ENCODE data around the gene RSPRY1. TPM values are rescaled to one million over a fixed set of nuclear protein-coding genes. Genes with fewer than 3 reads are reported as not detected.
"Not testable (repeated sequence)": the region's sequence is repeated elsewhere in the genome, so short reads cannot be mapped to it uniquely, and the experiment has no call there.

Gene RSPRY1
- polyA plus RNA-seq, 2 donors, result 7.5 to 9.8 TPM

DNA sequence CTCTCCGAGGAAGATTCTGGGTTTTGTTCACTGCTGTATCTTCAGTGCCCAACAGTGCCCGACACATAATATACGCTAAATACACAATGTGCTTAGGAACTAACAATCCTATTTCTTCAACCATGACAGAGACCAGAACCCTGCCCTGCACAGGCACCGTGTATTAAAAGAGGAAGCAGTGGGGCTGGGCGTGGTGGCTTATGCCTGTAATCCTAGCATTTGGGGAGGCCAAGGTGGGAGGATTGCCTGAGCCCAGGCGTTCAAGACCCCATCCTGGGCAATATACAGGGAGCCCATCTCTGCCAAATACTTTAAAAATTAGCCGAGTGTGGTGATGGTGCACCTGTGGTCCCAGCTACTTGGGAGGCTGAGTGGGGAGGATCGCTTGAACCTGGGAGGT is 78.3 kb downstream of the RSPRY1 start:
- no peaks in the 10 kb centered on the region for H3K36me3 ChIP-seq (ENCODE audit: control insufficient read depth in 2 of 2, insufficient read depth in 2 of 2, low read length in 1 of 2)
- peak overlapping the region; percentile 93 to 94 for H3K27ac ChIP-seq (ENCODE audit: low read depth in 2 of 2, low read length in 1 of 2)
- H3K4me1 ChIP-seq (ENCODE audit: control insufficient read depth in 2 of 2, insufficient read depth in 2 of 2, low read length in 1 of 2), result peaks cover 6 to 34% of the 10 kb centered on the region in 2 donors
- WGBS, 2 donors, result 62 to 69% methylated on average over 8 of the region's 8 CpGs
- no peaks in the 10 kb centered on the region for H3K9me3 ChIP-seq (ENCODE audit: control insufficient read depth in 2 of 2, insufficient read depth in 1 of 2, low read depth in 1 of 2, low read length in 1 of 2)
- H3K27me3 ChIP-seq (ENCODE audit: control insufficient read depth in 1 of 2, insufficient read depth in 2 of 2, low read length in 2 of 2), result no peaks in the 10 kb centered on the region
- no peak overlapping the region for H3K4me3 ChIP-seq (ENCODE audit: low read depth in 1 of 2, low read length in 2 of 2)

DNA sequence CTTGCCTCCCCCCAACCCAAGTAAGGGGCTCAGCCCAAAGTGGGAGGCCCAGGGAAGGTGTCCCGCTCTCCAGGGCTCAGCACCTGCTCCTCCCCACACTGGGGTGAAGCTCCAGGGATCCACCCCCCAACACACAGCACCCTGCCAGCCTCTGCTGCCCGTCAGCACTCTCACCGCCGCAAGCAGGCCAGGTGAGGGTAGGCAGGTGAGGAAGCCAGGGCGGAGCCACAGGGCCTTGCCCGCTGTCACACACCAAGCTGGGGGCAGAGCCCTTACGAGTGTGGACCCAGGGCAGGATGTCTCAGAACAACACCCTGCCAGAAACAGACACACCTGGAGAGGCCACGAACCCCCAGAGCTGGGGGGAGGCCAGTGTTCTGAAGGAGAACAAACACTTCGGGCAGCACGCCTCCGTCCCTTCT is 78.8 kb downstream of the RSPRY1 start:
- H3K9me3 ChIP-seq (ENCODE audit: control insufficient read depth in 2 of 2, insufficient read depth in 1 of 2, low read depth in 1 of 2, low read length in 1 of 2), result no peaks in the 10 kb centered on the region
- no peaks in the 10 kb centered on the region for H3K27me3 ChIP-seq (ENCODE audit: control insufficient read depth in 1 of 2, insufficient read depth in 2 of 2, low read length in 2 of 2)
- no peaks in the 10 kb centered on the region for H3K36me3 ChIP-seq (ENCODE audit: control insufficient read depth in 2 of 2, insufficient read depth in 2 of 2, low read length in 1 of 2)
- peaks cover 6 to 33% of the 10 kb centered on the region in 2 donors for H3K4me1 ChIP-seq (ENCODE audit: control insufficient read depth in 2 of 2, insufficient read depth in 2 of 2, low read length in 1 of 2)
- 46 to 59% methylated on average over 11 of the region's 11 CpGs for WGBS, 2 donors
- no peak overlapping the region for H3K4me3 ChIP-seq (ENCODE audit: low read depth in 1 of 2, low read length in 2 of 2)
- H3K27ac ChIP-seq (ENCODE audit: low read depth in 2 of 2, low read length in 1 of 2), result peak overlapping the region; percentile 93 to 94

DNA sequence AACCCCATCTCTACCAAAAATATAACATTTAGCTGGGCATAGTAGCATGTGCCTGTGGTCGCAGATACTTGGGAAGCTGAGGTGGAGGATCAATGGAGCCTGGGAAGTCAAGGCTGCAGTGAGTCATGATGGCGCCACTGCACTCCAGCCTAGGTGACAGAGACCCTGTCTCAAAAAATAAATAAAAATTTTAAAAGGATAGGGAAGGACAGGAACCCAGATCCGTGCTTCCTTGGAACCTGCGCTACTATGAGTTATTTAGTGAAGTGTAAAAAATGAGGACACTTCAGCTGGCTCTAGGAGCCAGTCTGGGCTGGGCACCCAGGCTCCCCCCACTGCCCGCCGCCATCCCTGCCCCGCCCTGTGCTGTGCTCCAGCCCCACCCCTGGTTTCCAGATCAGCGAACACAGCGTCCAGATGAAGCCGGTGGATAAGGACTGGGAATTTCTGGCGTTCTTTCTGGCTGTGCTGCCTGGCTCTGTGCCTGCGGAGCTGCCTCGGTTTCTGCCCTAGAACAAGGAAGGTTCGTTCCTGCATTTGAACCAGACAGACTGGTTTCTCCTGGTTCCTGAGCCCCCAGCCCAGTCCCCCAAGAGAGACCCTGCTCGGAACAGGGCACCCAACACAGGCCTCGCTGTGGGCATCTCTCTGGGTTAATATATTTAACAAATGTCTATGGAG is 79.9 kb downstream of the RSPRY1 start:
- H3K4me3 ChIP-seq (ENCODE audit: low read depth in 1 of 2, low read length in 2 of 2), result no peak overlapping the region
- no peaks in the 10 kb centered on the region for H3K36me3 ChIP-seq (ENCODE audit: control insufficient read depth in 2 of 2, insufficient read depth in 2 of 2, low read length in 1 of 2)
- H3K4me1 ChIP-seq (ENCODE audit: control insufficient read depth in 2 of 2, insufficient read depth in 2 of 2, low read length in 1 of 2), result peaks cover 6 to 30% of the 10 kb centered on the region in 2 donors
- no peaks in the 10 kb centered on the region for H3K9me3 ChIP-seq (ENCODE audit: control insufficient read depth in 2 of 2, insufficient read depth in 1 of 2, low read depth in 1 of 2, low read length in 1 of 2)
- 35 to 38% methylated on average over 16 of the region's 16 CpGs for WGBS, 2 donors
- H3K27me3 ChIP-seq (ENCODE audit: control insufficient read depth in 1 of 2, insufficient read depth in 2 of 2, low read length in 2 of 2), result no peaks in the 10 kb centered on the region
- peak overlapping the region; percentile 93 to 94 for H3K27ac ChIP-seq (ENCODE audit: low read depth in 2 of 2, low read length in 1 of 2)

DNA sequence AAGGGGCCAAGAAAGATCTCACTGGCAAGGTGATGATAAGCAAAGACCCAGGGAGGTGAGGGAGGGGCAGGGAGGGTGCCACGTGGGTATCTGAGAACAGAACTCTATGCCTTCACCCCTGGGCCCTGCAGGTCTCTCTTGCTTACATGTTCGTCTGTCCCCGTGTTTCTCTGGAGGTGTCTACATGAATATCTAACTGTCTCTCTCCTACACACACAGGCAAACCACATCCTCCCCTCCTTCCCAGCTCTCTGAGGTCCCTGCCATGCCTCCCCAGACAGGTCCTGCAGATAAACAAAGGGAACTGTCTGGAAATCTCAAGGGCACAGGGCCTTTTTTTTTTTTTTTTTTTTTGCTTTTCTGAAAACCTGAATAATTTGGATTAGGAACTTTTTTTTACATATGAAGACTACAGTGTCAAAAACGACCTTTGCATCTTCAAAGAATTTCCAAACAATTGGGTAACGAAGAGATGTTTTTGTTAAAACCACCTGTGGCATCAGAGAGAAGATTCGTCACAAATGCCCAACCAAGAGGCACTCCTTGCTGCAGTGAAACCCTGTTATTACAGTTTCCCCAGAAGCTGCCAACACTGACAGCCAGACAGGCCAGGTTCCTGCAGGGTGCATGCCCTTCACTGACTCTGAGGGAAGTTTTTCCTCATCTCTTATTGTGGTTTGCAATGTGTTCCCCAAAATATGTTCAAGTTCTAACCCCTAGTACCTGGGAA is 80.6 kb downstream of the RSPRY1 start:
- no peaks in the 10 kb centered on the region for H3K27me3 ChIP-seq (ENCODE audit: control insufficient read depth in 1 of 2, insufficient read depth in 2 of 2, low read length in 2 of 2)
- H3K27ac ChIP-seq (ENCODE audit: low read depth in 2 of 2, low read length in 1 of 2), result peak overlapping the region; percentile 93 to 94
- H3K4me3 ChIP-seq (ENCODE audit: low read depth in 1 of 2, low read length in 2 of 2), result no peak overlapping the region
- H3K9me3 ChIP-seq (ENCODE audit: control insufficient read depth in 2 of 2, insufficient read depth in 1 of 2, low read depth in 1 of 2, low read length in 1 of 2), result no peaks in the 10 kb centered on the region
- H3K4me1 ChIP-seq (ENCODE audit: control insufficient read depth in 2 of 2, insufficient read depth in 2 of 2, low read length in 1 of 2), result peaks cover 6 to 30% of the 10 kb centered on the region in 2 donors
- no peaks in the 10 kb centered on the region for H3K36me3 ChIP-seq (ENCODE audit: control insufficient read depth in 2 of 2, insufficient read depth in 2 of 2, low read length in 1 of 2)
- whole genome bisulfite sequencing, 2 donors, result 18 to 29% methylated on average over 6 of the region's 6 CpGs

DNA sequence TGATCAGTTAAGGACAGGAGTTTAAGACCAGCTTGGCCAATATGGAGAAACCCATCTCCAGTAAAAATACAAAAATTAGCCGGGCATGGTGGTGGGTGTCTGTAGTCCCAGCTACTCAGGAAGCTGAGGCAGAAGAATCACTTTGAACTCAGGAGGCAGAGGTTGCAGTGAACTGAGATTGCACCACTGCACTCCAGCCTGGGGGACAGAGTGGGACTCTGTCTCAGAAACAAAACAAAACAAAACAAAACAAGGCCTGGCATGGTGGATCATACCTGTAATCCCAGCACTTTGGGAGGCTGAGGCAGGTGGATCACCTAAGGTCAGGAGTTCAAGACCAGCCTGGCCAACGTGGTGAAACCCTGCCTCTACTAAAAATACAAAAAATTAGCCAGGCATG is 81.2 kb downstream of the RSPRY1 start:
- H3K36me3 ChIP-seq (ENCODE audit: control insufficient read depth in 2 of 2, insufficient read depth in 2 of 2, low read length in 1 of 2); H3K9me3 ChIP-seq (ENCODE audit: control insufficient read depth in 2 of 2, insufficient read depth in 1 of 2, low read depth in 1 of 2, low read length in 1 of 2); H3K27me3 ChIP-seq (ENCODE audit: control insufficient read depth in 1 of 2, insufficient read depth in 2 of 2, low read length in 2 of 2); H3K4me3 ChIP-seq (ENCODE audit: low read depth in 1 of 2, low read length in 2 of 2): not testable (repeated sequence)
- H3K4me1 ChIP-seq (ENCODE audit: control insufficient read depth in 2 of 2, insufficient read depth in 2 of 2, low read length in 1 of 2), result peaks cover 6 to 30% of the 10 kb centered on the region in 2 donors
- WGBS, 2 donors, result 47 to 51% methylated on average over 2 of the region's 2 CpGs
- peak overlapping the region; percentile 90 to 93 for H3K27ac ChIP-seq (ENCODE audit: low read depth in 2 of 2, low read length in 1 of 2)

DNA sequence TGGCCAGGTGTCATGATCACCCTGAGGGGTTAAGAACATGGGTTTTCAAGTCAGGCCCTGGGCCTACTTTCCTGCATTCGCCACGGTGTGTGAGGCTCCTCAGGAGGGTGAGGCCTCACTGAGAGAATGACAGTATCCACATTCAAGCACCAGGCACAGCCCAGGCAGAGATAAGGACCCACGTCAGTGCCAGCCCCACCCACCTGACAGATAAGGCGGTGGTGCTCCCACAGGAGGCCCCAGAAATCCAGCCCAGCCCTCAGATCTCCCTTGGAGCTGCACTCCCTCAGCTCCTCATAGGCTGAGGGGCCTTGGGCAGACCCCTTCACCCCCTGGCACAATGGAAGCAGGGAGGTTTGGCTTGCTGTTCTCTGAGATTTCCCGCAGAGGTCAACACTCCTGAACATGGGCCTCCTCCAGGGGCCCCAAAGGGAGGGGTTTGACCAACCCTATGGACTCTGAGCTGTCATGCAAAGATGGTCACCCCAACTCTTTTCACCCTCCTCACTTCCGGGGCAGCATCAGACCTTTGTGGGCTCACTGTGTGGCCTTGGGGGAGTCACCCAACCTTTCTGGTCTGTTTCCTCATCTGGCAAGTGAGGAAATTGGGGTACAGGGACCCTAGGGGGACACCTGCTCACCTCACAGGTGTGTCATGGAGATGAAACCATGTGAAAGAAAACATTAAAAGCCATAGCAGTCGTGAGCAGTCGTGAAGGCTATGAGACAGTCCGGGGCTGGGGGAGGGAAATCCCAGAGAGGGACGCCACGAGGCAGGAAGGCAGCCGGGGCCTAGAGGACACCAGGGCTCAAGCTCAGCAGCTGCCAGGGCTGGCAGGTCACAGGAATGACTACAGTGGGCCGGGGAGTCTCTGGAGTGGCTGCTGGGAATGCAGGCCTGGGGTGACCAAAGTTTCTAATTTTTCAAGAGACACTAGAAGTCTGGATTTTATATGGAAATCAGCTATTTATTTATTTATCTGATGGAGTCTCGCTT is 83.0 kb downstream of the RSPRY1 start:
- no peak overlapping the region for H3K27ac ChIP-seq (ENCODE audit: low read depth in 2 of 2, low read length in 1 of 2)
- WGBS, 2 donors, result 64 to 69% methylated on average over 14 of the region's 14 CpGs
- H3K4me3 ChIP-seq (ENCODE audit: low read depth in 1 of 2, low read length in 2 of 2), result no peak overlapping the region
- H3K27me3 ChIP-seq (ENCODE audit: control insufficient read depth in 1 of 2, insufficient read depth in 2 of 2, low read length in 2 of 2), result no peaks in the 10 kb centered on the region
- H3K4me1 ChIP-seq (ENCODE audit: control insufficient read depth in 2 of 2, insufficient read depth in 2 of 2, low read length in 1 of 2), result peaks cover 3 to 18% of the 10 kb centered on the region in 2 donors
- no peaks in the 10 kb centered on the region for H3K36me3 ChIP-seq (ENCODE audit: control insufficient read depth in 2 of 2, insufficient read depth in 2 of 2, low read length in 1 of 2)
- no peaks in the 10 kb centered on the region for H3K9me3 ChIP-seq (ENCODE audit: control insufficient read depth in 2 of 2, insufficient read depth in 1 of 2, low read depth in 1 of 2, low read length in 1 of 2)

DNA sequence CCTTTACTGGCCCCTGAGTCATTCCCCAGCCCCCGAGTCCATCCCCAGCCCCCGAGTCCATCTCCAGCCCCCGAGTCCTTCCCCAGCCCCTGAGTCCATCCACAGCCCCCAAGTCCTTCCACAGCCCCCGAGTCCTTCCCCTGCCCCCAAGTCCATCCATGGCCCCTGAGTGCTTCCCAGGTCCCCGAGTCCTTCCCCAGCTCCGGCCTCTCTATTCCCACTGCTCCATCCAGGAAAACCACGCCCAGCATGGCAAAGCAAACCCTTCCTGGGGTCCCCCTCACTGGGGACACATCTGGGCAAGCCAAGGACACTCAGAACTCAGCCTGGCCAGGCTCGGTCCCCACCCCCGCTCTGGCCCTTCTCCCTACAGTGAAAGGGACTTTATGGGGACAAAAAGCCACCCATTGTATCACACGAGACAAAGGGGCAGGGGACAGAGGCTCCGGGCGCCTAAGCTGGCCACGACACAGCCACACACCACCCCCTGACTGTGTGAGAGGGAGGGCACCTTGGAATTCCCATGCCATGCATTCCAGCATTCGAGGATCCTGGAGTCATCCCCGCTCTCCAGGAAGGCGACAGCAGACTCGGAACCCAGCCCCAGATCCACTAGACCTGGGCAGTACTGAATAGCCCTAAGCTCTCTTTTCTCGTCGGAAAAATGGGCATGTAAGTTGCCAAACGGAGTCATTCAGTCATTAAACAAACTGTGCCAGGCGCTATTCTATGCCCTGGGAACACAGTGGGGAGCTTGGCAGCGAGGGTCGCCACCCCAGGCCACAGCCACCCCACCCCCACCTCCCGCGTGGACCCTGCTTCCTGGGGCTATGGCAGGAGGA is 84.3 kb downstream of the RSPRY1 start:
- H3K27ac ChIP-seq (ENCODE audit: low read depth in 2 of 2, low read length in 1 of 2), result no peak overlapping the region
- 84 to 89% methylated on average over 25 of the region's 25 CpGs for WGBS, 2 donors
- H3K4me1 ChIP-seq (ENCODE audit: control insufficient read depth in 2 of 2, insufficient read depth in 2 of 2, low read length in 1 of 2), result peaks cover 3 to 9% of the 10 kb centered on the region in 2 donors
- H3K27me3 ChIP-seq (ENCODE audit: control insufficient read depth in 1 of 2, insufficient read depth in 2 of 2, low read length in 2 of 2), result no peaks in the 10 kb centered on the region
- no peaks in the 10 kb centered on the region for H3K36me3 ChIP-seq (ENCODE audit: control insufficient read depth in 2 of 2, insufficient read depth in 2 of 2, low read length in 1 of 2)
- H3K4me3 ChIP-seq (ENCODE audit: low read depth in 1 of 2, low read length in 2 of 2), result no peak overlapping the region
- no peaks in the 10 kb centered on the region for H3K9me3 ChIP-seq (ENCODE audit: control insufficient read depth in 2 of 2, insufficient read depth in 1 of 2, low read depth in 1 of 2, low read length in 1 of 2)

DNA sequence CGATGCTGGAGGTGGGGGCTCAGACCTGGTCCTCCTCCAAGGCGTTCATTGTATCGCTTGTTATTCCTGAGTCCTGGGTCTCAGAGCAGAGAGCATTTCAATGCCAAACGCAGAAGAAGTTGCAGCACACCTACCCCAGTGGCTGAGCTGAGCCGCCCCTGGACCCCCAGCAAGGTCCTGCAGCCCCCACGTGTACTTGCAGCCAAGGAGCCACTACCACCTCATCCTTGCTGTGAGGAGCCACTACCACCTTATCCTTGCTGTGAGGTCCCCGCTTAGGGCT is 84.9 kb downstream of the RSPRY1 start:
- Histone ChIP-seq H3K27me3 (ENCODE audit: control insufficient read depth in 1 of 2, insufficient read depth in 2 of 2, low read length in 2 of 2) (no peaks in the 10 kb centered on the region), H3K9me3 (ENCODE audit: control insufficient read depth in 2 of 2, insufficient read depth in 1 of 2, low read depth in 1 of 2, low read length in 1 of 2) (no peaks in the 10 kb centered on the region), H3K4me1 (ENCODE audit: control insufficient read depth in 2 of 2, insufficient read depth in 2 of 2, low read length in 1 of 2) (peaks cover under 1 to 8% of the 10 kb centered on the region in 2 donors), H3K36me3 (ENCODE audit: control insufficient read depth in 2 of 2, insufficient read depth in 2 of 2, low read length in 1 of 2) (no peaks in the 10 kb centered on the region), H3K27ac (ENCODE audit: low read depth in 2 of 2, low read length in 1 of 2) (no peak overlapping the region), H3K4me3 (ENCODE audit: low read depth in 1 of 2, low read length in 2 of 2) (no peak overlapping the region)
- WGBS, 2 donors, result 87 to 93% methylated on average over 7 of the region's 7 CpGs

Data from esophagus (tissue), 2 donors.